NT2/D1 (cell line): ENCODE measurements around the gene FKBP11.

Experiments
- DNase-seq: peaks from one replicate; pipeline ENCODE4 v3.0.0-alpha.2; 2011; ENCODE audit warnings: low read depth, low spot score
- H3K27me3 ChIP-seq: 2 replicates; pipeline ENCODE4 v1.6.0; 2011; ENCODE audit warnings: mild to moderate bottlenecking; ENCODE audit not compliant: insufficient read length, insufficient read depth
- H3K36me3 ChIP-seq: 2 replicates; pipeline ENCODE4 v1.6.1; 2011; ENCODE audit warnings: mild to moderate bottlenecking, low read length, mixed read lengths; ENCODE audit not compliant: insufficient read depth, insufficient read length
- H3K4me1 ChIP-seq: 2 replicates; pipeline ENCODE4 v1.5.1; 2011; ENCODE audit not compliant: insufficient read depth, insufficient read length
- H3K4me3 ChIP-seq: 2 replicates; pipeline ENCODE4 v1.5.1; 2011; ENCODE audit warnings: low read depth; ENCODE audit not compliant: insufficient read length
- H3K9ac ChIP-seq: 2 replicates; pipeline ENCODE4 v1.6.0; 2011; ENCODE audit warnings: low read depth; ENCODE audit not compliant: insufficient read length
- H3K9me3 ChIP-seq: 2 replicates; pipeline ENCODE4 v1.5.1; 2011; ENCODE audit warnings: mild to moderate bottlenecking, low read length; ENCODE audit not compliant: insufficient read depth
- SUZ12 ChIP-seq: IDR thresholded peaks from 2 replicates; pipeline ENCODE4 v1.6.1; 2011; ENCODE audit not compliant: insufficient read length, insufficient read depth; ENCODE audit errors: extremely low read depth
- YY1 ChIP-seq: IDR thresholded peaks from 2 replicates; pipeline ENCODE4 v1.6.1; 2011; ENCODE audit not compliant: insufficient read length, insufficient read depth
- ZNF274 ChIP-seq: IDR thresholded peaks from 2 replicates; pipeline ENCODE4 v1.6.1; 2011; ENCODE audit warnings: mild to moderate bottlenecking, low read depth, low read length

FKBP11 gene

GRCh38 chr12:48873096-48873495 lies 52.2 kb downstream of the FKBP11 start:
- Histone ChIP-seq H3K27me3 (no peaks in the 10 kb centered on the region), H3K9ac (no peak overlapping the region), H3K36me3 (no peaks in the 10 kb centered on the region), H3K4me3 (no peak overlapping the region), H3K4me1 (peaks cover 6% of the 10 kb centered on the region), H3K9me3 (no peaks in the 10 kb centered on the region)
- TF ChIP-seq SUZ12, result no peak
- TF ChIP-seq YY1, result no peak
- TF ChIP-seq ZNF274, result no peak
- no peak for DNase-seq
